ENCODE results near the gene CD86. TPM values are rescaled to one million over a fixed set of nuclear protein-coding genes. Genes with fewer than 3 reads are reported as not detected.

CD86 gene
- total RNA-seq, 2 donors from 2014 or later: 0.57 to 5.6 TPM

- no peaks in the 10 kb centered on the region for H3K27me3 ChIP-seq
- no peak overlapping the region for H3K27ac ChIP-seq
- intact Hi-C loops (cut with DNase I): no loop called here
- DNase-seq: no peak
- TF ChIP-seq, protein P1, sequence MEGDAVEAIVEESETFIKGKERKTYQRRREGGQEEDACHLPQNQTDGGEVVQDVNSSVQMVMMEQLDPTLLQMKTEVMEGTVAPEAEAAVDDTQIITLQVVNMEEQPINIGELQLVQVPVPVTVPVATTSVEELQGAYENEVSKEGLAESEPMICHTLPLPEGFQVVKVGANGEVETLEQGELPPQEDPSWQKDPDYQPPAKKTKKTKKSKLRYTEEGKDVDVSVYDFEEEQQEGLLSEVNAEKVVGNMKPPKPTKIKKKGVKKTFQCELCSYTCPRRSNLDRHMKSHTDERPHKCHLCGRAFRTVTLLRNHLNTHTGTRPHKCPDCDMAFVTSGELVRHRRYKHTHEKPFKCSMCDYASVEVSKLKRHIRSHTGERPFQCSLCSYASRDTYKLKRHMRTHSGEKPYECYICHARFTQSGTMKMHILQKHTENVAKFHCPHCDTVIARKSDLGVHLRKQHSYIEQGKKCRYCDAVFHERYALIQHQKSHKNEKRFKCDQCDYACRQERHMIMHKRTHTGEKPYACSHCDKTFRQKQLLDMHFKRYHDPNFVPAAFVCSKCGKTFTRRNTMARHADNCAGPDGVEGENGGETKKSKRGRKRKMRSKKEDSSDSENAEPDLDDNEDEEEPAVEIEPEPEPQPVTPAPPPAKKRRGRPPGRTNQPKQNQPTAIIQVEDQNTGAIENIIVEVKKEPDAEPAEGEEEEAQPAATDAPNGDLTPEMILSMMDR (IDR thresholded peaks at IDR 0.05): no peak
- no peaks in the 10 kb centered on the region for H3K9me3 ChIP-seq
- H3K36me3 ChIP-seq: no peaks in the 10 kb centered on the region
- H3K4me1 ChIP-seq: no peaks in the 10 kb centered on the region
- H3K4me3 ChIP-seq: no peak overlapping the region
- no peak overlapping the region for H3K9ac ChIP-seq (ENCODE audit: low read depth in 2 of 2, low read length in 2 of 2)
These were observed 23.2 kb downstream of the CD86 start for GRCh38 chr3:122078235-122078935.

DNA sequence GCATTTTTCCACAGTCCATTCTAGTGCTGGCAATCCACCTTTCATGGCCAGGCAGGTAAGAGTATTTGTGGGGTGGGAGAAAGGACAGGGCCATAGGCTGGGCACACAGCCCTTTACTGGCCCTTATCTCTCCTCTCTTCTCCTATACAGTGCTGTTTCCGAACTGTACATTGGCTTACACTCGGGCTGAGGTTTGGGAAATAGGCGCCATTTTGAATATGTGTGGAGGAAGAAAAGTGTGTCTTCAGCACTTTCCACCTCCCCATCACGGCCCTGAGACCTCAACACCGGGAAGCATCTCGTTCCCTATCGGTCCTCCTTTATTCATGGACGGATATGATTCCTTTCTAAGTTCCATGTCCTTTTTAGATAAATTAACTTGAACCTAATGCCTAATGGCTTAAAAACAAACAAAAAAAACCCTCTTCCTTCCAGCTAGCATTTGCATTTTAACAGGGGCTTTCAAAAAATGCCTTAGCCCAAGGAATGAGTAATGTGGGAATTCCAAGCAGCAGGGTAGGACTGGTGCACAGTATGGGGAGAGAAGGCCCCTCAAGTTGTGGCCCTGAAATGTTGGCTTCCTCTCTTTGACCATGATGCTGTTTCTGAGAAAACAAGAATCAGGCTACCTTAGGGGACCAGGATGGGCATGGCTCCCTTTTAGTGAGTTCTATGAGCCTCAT is 24.5 kb downstream of the CD86 start:
- H3K9ac ChIP-seq (ENCODE audit: low read depth in 2 of 2, low read length in 2 of 2): peak overlapping the region in 1 of 2 donors; percentile 12
- no peak for DNase-seq
- H3K4me3 ChIP-seq: no peak overlapping the region
- no peaks in the 10 kb centered on the region for H3K27me3 ChIP-seq
- no peaks in the 10 kb centered on the region for H3K9me3 ChIP-seq
- H3K4me1 ChIP-seq: no peaks in the 10 kb centered on the region
- TF ChIP-seq, protein P1 (IDR thresholded peaks at IDR 0.05): no peak
- no peak overlapping the region for H3K27ac ChIP-seq
- H3K36me3 ChIP-seq: no peaks in the 10 kb centered on the region
- intact Hi-C loops (cut with DNase I): no loop called here

- Histone ChIP-seq H3K4me3 (no peak overlapping the region), H3K9me3 (no peaks in the 10 kb centered on the region), H3K36me3 (no peaks in the 10 kb centered on the region), H3K27me3 (no peaks in the 10 kb centered on the region), H3K27ac (no peak overlapping the region), H3K4me1 (no peaks in the 10 kb centered on the region), H3K9ac (ENCODE audit: low read depth in 2 of 2, low read length in 2 of 2) (no peak overlapping the region)
- no peak for DNase-seq
- TF ChIP-seq, protein P1 (IDR thresholded peaks at IDR 0.05): no peak
- intact Hi-C loops (cut with DNase I): no loop called here
These were observed 25.0 kb downstream of the CD86 start for GRCh38 chr3:122080207-122080587.

DNA sequence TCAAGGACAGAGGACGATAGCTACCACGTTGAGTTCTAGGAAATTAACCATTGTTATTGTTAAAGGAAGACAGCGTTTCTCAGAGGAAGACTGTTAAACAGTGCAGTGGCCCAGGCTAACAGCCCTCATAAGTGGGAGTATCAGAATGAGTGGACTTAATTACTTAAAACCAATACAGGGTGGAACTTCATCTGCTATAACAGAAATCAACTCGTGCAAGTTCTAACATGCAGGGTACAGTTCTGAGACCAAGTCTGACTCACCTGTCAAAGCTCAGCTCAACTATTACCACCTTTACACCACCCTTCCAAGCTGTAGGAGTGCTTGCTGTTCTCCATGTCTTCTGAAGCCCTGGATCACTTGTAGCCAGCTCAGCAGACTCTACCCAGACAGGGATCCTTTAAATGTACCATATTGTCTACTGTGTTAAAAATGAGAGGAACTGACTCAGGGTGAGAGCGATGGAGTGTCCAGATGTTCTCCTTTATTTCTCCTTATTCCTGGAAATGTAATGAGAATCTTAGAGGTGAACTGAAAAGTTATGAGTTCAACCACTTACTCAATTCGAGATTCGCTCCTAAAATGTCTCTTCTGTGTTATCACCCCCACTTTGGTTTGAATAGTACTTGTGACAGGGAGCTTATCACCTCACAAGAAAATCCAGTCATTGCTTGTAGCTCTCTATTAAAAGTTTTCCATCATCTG is 26.5 kb downstream of the CD86 start:
- no peaks in the 10 kb centered on the region for H3K27me3 ChIP-seq
- no peaks in the 10 kb centered on the region for H3K36me3 ChIP-seq
- H3K4me3 ChIP-seq: no peak overlapping the region
- DNase-seq: no peak
- TF ChIP-seq, protein P1 (IDR thresholded peaks at IDR 0.05): no peak
- H3K27ac ChIP-seq: no peak overlapping the region
- no peaks in the 10 kb centered on the region for H3K4me1 ChIP-seq
- no peaks in the 10 kb centered on the region for H3K9me3 ChIP-seq
- H3K9ac ChIP-seq (ENCODE audit: low read depth in 2 of 2, low read length in 2 of 2): no peak overlapping the region
- intact Hi-C loops (cut with DNase I): no loop called here

- Histone ChIP-seq H3K36me3 (no peaks in the 10 kb centered on the region), H3K9ac (ENCODE audit: low read depth in 2 of 2, low read length in 2 of 2) (no peak overlapping the region), H3K27me3 (no peaks in the 10 kb centered on the region), H3K4me1 (no peaks in the 10 kb centered on the region), H3K9me3 (no peaks in the 10 kb centered on the region), H3K4me3 (no peak overlapping the region), H3K27ac (no peak overlapping the region)
- no peak for DNase-seq
- TF ChIP-seq, protein P1 (IDR thresholded peaks at IDR 0.05): no peak
- intact Hi-C loops (cut with DNase I): no loop called here
These were observed 27.2 kb downstream of the CD86 start for GRCh38 chr3:122082357-122082756.

All from colonic mucosa (tissue), 4 donors.